Measurements from ENCODE around the gene CCDC88B.
A peak's percentile ranks its signal among the peaks of the same experiment; 100 is the strongest.

GRCh38 chr11:64358907-64359711 lies 19.1 kb downstream of the CCDC88B start, which contains the start of gene RPS6KA4:
- 0 out of 2 replicates have a peak, but pooled peaks have one; percentile 12 for TF ChIP-seq CTCF (IDR thresholded peaks at IDR 0.05)
- TF ChIP-seq ZFX (IDR thresholded peaks at IDR 0.05; ENCODE audit: borderline replicate concordance) = no peak

Measured in 22Rv1 (cell line).